Measurements from ENCODE around the gene ST6GAL2.

ST6GAL2 gene, protein sequence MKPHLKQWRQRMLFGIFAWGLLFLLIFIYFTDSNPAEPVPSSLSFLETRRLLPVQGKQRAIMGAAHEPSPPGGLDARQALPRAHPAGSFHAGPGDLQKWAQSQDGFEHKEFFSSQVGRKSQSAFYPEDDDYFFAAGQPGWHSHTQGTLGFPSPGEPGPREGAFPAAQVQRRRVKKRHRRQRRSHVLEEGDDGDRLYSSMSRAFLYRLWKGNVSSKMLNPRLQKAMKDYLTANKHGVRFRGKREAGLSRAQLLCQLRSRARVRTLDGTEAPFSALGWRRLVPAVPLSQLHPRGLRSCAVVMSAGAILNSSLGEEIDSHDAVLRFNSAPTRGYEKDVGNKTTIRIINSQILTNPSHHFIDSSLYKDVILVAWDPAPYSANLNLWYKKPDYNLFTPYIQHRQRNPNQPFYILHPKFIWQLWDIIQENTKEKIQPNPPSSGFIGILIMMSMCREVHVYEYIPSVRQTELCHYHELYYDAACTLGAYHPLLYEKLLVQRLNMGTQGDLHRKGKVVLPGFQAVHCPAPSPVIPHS

DNA sequence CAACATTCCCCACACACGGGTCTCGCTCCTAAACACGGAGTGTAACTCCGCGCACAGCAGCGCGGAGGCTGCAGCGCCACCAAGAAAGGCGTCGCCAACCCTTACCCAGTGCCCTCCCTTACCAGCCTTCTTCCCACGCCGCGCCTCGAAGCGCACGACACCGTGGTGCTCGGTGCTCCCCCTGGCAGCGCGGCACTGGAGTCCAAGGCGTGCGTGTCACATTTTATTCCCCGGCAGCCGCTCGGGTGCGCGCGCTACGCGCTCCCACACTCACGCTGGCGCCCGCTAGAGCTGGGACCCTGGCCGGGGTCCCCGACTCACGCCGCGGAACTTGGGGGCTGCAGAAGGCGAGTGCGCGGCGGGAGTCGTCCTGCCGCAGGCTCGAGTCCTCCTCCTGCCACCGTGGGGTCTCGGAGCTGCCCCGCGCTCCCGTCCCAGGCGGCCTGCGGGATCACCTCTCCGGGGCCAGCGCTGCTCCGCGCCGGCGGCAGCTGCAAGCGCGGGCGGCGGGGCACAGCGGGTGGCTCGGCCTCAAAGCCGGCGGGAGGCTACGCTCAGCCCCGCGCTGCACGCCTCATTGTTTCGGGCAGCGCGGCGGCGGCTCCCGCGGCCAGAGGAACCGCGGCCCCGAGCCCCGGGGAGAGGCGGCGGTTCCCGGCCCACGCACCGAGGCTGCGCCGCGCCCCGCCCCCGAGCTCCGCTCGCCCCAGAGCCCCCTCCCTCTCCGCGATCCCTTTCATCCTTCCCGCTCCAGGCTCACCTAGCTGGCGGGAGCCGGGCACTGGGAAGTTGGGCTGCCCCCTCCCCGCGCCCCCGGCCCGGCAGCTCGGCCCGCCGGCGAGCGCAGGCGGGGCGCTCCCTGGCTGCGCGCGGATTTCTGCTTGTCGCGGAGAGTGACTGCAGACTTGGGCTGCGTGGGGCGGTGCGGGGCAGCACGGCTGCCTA lies at the start of gene ST6GAL2:
ST6GAL2 (minus strand) TSS at position 197 of the 945 bp plus-strand sequence. CDS start 42,190 bp downstream, outside the sequence.
- peak; percentile 5 for DNase-seq

DNA sequence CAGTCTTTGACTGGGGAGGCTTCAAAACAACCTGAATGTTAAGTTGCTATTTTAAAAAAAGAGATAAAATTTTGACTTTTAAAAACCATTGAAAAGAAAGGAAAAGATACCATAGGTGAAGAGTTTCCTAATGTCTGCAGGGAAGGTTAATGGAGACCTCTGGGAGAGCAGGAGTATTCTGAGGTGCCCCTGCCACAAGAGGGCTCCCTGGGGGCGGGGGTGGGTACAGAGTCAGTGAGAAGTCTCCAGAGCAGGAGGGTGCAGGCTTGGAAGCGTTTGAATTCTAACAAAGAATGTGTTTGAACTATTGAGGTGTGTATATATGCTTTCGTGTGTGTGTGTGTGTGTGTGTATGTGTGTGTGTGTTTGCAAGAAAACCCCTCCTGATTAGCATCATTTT lies 46.7 kb upstream of the ST6GAL2 start:
- DNase-seq = no peak

DNA sequence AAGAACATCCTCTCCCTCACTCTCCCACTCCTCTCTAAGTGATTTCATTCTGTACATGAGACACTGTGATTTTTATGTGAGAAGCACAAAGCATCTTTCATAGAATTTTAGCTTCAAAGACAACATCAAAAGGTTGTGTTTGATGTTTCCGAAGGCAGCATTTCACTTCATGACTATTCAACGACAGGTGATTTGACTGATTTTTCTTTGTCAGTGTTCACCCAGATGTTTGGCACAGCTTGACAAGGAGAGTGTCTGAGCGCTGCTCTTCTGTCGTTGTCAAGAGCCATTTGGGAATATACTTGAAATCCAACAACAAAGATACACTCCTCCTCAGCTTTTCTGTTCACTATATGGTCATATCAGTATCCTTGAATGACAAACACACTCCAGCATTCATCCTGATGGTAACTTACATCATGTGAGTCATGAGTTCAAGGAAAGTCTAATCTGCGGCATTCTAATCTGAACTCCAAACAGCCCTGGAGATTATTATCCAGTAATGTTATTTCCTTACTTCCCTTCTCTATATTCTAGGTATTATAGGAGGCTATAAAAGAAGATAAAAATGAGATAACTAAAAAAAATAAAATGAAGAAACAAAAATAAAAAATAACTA lies 45.9 kb upstream of the ST6GAL2 start:
- no peak for DNase-seq

DNA sequence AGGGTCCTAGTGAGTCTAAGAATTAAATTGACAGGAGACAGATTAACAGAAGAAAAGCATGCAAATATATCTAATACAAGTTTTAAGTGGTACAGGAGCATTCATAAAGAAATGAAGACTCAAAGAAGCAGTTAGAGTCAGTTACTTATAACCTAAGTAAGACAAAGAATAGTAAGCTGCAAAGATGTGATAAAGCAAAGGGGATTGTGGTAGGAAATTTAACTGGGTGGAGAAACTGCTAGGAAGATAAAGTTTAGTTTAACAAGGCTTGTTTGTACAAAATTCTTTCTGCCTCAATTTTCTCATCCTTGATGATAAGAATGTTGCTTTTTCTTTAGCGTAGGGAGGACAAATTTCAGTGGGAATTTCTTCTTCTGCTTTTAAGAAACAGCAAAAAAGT lies 35.5 kb upstream of the ST6GAL2 start:
- no peak for DNase-seq

DNA sequence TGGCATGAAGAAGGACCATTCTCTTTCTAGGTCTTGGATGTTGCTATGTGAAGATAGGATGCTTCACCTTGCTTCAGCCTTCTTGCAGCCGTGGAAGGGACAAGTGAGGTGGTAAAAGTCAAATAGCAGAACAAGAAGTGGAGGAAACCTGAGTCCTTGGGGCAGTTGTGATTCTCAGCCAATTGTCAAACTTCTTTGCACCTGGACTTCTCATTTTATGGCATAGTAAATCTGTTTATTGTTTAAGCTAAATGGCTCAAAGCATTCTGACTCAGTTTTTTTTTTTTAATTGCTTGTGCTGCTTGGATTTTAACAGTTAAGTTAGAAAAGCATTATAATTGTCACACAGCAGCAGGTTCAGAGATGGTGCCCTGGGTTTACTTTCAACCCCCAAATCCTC lies 33.0 kb upstream of the ST6GAL2 start:
- DNase-seq = no peak

DNA sequence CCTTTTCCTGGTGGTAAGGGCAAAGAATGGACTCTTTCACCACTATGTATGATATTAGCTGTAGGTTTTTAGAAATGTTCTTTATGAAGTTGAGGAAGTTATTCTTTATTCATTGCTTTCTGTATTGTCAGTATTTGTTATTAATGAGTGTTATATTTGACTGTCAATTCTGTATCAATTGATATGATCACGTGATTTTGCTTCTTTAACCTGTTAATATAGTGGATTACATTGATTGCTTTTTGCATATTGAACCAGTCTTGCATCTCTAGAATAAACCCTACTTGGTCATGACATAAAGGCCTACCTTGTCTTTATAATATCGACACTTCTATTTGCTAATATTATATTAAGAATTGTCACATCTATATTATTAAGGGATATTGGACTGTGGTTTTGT lies 18.3 kb upstream of the ST6GAL2 start:
- DNase-seq = no peak

DNA sequence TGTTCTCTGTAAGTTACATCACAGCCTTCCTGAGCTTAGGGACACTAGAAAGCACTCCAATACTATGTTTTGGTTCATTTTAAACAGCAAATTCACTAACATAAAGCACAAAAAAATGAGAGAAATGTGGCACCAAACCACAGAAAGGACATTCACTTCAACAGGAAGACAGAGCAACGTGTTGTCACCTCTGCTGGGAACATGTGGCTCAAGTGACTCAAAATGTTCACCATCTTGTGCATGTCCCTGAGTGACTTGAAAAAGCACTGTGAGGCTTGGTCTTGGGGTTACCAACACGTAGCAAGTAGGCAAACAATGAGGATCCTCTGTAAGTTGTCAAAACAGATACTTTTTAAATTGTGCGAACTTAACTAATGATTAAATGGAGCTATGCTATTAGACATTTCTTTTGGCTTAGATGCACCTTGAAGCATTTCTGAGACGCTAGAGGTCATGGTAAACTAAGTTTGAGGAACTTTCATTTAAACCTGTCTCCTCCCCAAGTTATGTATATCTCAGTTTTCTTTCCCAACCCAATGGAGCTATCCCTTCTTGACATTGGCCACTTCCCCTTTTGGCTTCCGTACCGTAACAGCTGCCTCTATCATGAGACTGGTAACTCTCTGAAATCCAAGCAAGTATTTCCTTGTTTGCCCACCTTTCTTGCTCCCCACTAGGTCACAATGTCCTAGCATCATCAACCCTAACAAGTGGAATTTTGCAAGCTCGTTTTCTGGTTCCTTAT lies 14.0 kb upstream of the ST6GAL2 start:
- no peak for DNase-seq

DNA sequence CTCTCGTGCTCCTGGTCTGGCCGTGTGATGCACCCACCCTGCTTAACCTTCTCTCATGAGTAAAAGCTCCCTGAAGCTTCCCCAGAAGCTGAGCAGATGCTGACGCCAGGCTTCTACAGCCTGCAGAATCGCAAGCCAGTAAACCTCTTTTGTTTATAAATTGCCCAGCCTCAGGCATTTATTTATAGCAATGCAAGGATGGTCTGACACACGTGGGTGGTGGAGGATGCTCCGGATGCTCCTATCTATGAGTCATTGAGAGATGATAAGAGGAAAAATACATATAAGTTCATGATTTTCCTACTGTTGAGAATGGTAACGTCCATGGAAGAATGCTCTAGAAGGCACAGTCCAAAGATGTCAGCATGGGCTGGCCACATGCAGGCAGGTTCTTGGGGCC lies 8.6 kb upstream of the ST6GAL2 start:
- no peak for DNase-seq

DNA sequence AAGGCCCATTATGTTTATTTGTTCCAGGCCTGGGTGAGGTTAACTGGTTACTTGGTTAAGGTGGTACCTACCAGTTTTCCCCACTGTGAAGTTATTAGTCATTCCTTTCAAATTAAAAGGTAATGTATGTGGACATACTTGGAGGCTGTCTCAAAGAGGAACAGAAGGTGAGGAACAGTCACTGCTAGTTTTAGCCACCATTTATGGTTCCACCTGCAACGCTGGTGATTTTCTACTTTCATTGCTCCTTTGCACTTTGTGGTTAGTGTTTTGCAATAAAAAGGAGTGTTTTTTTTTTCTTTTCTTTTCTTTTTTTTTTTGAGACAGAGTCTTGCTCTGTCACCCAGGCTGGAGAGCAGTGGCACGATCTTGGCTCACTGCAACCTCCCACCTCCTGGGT lies 6.1 kb upstream of the ST6GAL2 start:
- no peak for DNase-seq

DNA sequence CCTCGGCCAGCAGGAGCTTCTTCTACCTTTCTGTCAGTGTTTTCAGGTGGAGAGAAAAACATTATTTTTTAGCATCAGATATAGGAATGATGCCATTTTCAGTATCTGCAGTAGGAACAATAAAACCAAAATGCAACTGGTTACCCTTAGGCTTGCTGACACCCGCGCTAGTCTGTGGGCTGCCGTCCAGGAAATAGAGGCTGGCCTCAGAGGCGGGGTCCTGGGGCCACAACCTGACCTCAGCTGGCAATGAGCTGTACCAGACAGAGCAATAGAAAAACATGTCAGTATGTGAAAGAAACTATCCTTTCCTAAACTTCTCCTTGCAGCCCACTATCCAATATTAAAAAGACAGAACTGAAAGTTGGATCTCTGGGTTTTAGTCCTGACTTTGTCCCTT lies 4.6 kb upstream of the ST6GAL2 start:
- no peak for DNase-seq

DNA sequence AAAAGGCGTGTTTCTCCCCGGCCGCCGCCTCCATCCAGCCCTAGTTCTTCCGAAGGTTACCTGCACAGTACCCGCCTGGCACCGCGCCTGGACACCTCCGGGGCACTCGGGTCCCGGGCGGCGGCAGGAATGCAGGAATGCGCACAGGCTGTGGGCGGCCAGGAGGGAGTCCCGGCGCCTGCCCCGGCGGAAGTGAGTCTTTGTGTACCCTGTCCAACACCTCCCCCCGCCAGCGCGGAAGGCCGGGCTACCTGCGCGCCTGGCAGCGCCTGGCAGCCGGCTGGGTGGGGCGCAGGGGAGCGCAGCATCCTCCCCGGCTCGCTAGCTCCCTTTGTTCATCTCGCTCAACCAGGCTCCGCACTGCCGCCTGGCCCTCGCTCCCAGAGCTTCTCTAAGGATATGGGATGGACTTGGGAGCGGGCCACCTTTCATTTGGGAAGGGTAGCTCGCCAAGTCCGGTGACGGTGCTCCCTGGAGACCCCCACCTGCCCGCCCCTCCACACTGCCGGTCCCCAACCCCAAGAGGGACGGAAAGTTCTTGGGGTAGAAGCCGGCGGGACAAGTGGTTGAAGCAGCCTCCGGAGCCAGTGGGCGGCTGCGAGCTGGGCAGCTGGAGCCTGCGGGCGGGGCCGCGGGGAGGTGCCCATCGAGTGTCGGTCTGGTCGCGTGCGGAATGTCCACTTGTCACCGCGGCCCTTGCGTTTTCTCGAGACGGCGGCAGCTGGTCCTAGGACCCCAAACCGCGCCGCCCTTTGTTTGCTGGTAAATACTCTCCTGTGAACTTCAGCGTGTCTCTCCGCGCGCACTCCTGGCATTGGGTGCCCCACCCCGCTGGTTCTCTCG lies 1.2 kb upstream of the ST6GAL2 start:
- peak; percentile 18 for DNase-seq

DNA sequence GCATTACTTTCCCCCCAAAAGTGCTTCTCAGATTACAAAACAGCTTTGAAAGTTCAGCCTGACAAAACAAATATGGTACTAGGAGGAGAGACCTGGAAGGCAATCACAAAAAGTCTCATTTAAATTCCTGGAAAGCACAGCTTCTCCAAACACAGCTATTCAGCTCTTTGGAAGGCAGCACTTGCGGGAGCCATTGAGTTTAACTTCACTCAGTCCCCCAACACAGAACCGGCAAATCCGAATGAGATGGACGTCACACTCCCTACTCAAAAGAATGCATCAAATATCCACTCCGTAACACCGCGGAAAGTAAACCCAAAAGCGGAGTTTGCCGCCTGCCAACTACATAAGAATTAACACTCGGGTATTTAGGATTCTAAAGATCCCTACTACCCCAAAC lies 638 bp downstream of the ST6GAL2 start:
- DNase-seq = no peak

DNA sequence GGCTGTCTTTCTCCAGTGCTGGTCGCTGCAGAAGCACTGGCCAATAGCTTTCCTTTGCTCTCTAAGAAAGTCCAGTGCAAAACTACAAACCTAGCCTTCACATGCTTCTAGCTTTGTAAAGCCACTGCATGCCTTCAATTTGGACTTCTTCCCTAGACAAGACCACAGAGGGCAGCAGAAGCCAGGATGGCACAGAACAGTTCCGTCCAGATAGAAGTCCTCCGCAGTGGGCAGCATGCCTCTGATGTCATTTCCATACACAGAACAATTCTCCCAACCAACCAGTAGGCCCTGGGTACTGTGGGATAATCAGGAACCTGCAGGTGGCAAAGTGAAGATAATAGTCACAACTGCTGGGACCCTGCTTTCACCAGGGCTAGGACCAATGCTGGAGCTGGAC lies 3.3 kb downstream of the ST6GAL2 start:
- no peak for DNase-seq

DNA sequence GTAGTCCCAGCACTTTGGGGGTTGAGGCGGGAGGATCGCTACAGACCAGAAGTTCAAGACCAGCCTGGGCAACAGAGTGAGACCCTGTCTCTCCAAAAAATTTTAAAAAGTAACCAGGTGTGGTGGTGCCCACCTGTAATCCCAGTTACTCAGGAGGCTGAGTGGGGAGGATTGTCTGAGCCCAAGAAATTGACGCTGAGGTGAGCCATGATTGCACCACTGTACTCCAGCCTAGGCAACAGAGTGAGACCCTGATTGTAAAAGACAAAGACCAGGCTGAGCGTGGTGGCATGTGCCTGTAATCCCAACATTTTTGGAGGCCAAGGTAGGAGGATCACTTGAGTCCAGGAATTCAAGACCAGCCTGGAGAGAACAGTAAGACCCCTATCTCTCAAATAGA lies 7.8 kb downstream of the ST6GAL2 start:
- no peak for DNase-seq

DNA sequence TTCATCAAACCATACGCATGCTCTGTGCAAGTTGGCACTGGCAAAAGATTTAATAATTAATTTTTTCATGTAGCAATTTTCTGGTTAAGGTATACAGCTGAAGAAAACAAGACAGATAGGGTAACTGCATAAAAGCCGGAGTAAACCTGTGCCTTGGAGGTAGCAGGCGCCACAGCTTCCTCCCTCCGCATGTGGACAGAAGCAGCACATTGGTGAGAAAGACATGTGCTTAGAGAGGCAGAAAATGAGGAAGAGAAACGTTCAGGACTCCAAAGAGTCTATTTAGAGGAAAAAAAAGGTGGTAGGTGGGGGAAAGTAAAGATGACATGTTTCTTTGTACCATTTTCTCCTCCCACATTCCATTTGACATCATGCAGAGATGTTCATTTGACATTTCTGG lies 9.3 kb downstream of the ST6GAL2 start:
- DNase-seq = no peak

DNA sequence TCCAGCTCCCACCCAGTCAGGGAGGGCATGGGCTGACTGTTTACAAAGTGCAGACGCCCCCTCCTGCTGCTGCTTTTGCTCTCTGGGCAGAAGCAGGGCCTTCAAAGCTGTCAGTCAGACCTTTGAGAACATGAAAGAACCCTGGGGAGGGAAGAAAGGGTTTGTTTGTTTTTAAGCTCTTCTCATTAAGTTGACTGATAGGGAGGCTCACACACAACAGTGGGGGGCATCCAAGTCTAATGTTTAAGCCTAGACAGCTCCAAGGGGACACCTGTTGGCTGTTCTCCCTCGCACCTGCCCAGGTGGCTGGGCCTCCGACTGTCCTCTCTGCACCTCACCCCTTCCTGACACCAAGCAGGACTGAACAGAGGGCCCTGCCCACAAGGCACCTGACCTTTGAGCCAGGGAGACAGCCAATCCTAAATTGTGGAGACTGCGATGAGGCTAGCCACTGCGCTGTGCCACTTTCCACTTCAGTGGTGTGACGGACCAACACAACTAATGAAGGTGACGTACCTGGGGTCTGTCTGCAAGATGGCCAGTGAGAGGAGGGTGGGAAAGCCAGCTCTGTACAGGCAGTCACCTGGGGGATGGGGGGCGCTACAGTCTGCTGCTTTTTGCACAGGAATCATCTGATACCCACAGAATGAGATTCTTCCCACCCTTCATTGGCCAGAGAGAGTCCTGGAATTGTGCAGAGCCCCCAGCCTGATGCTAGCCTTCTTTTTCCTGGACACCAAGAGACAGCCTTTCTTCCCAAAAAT lies 16.3 kb downstream of the ST6GAL2 start:
- DNase-seq = no peak

DNA sequence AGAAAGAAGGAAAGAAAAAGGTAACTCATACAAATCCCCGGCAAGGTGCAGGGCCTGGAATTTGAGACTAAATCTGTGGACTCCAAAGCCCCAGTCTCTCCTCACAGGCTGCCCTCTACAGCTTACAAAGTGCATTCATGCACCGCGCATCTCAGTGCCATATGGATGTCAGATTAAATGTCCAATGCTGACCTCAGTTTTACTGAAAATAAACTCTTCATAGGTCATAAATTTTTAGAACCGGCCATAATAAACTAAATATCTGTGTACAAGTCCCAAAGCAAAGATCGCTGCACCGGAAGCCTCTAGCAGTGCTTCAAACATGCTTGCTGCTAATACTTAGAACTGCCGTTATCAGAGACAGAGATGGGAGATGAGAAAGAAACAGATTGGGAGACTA lies 17.7 kb downstream of the ST6GAL2 start:
- DNase-seq = no peak

DNA sequence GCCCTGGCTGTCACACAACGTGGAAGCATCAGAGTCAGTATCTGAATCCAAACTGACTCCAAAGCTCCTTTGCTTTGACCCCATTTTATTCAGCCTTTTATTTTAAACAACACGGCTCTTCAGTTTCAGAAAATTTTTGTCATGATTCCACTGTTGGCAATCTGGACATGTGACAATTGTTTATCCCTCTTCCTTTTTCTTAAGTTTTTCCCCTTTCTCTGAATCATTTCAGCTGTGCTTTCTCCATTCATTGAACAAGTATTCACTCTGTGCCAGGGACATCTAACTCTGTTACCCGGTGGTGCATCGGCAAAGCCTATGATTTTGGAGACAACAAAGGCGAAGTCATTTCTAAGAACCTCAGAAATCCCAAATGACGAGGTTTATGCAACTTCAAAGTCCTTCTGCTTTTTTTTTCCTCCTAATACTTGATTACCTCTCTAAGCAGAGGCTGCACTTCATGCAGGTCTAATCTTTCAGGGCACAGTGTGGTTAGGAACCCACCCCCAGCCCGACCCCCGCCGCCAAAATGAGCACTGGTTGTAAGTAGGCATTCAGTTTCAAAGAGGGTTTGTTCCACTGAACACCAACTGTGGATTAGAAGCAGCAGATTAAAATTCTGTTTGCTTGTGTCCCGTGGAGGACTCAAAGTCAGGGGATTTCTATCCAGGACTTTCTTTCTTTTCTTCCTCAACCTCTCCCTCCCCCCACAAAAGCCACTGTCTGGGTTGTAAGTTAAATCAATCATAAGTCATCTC lies 18.6 kb downstream of the ST6GAL2 start:
- DNase-seq = no peak

DNA sequence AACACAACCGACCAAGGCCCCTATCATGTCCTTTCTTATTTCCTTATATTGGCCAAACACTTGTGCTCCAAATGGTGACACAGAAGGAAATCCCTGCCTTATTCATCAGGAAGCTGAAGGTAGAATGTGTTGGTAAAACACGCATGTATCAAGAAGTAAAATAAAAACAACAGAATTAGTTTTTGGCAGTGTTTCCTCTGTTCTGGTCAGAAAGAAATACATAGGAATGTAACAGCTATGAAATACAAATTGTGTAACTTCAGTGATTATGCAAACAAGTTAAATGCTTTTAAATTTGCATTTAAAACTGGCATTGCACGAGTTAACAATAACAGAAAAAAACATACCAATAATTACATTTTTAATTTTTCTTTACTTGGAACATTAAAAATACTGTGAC lies 19.3 kb downstream of the ST6GAL2 start:
- DNase-seq = no peak

DNA sequence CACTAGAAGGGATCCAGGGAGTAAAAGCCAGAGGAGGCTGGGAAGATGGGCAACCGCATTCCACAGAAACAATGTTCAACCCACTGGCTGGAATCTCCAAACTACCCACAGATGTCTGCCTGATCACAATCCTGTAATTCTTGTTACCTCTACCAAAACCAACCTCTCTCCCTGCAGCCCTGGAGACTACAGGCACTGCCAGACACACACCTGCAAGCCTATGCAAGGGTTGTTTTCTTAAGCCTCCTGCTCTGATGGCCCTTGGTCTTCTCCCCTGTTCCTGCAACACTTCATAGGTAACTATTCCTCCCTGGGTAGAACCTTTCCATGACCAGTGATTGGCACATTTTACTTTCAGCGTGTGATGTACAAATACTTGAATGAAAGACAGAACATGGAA lies 21.9 kb downstream of the ST6GAL2 start:
- DNase-seq = no peak

Data from NCI-H1436 (cell line).